ENCODE results near the gene SLC38A9. TPM values are rescaled to one million over a fixed set of nuclear protein-coding genes. Genes with fewer than 3 reads are reported as not detected.

Gene SLC38A9
- total and polyA plus RNA-seq, 2 of the 8 experiments (the other 6 are each of a cell fraction or from before 2014, with no cell fraction given), result 29.2 to 43.7 TPM

DNA sequence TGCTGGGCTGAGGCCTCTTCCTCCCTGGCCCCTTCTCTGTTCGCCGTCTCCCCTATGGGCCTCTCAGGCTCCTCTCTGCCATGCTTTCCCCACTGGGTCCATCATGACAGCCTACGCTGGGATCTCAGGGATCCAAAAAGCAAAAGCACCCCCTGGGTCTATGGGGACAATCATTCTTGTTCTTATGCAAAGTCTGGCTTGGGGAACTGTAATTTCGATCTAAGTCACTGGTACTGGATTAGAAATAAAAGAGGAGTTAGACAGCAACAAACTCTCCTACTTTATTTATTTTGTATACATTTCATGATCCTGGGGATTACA, 86.6 kb downstream of the SLC38A9 start:
- H3K27me3 ChIP-seq (replicated peaks in 1 of 4; ENCODE audit: control insufficient read depth in 3 of 4, extremely low read depth in 1 of 4, insufficient read depth in 3 of 4, low read length in 3 of 4), result no peaks in the 10 kb centered on the region
- H2AK5ac ChIP-seq (ENCODE audit: low read depth, low read length), result no peak overlapping the region
- H3K36me3 ChIP-seq (ENCODE audit: control insufficient read depth in 2 of 4, insufficient read depth in 4 of 4, low read length in 3 of 4), result no peaks in the 10 kb centered on the region
- POLR2A ChIA-PET (ENCODE audit: partially characterized antibody), result no interaction called here
- H3K9ac ChIP-seq (replicated peaks in 1 of 4; ENCODE audit: extremely low read depth in 1 of 4, low read depth in 3 of 4, low read length in 3 of 4), result no peak overlapping the region; a peak in 1 of 7 replicates
- H4K91ac ChIP-seq (replicated peaks; ENCODE audit: insufficient read length, low read length), result no peak overlapping the region
- peak overlapping the region; percentile 91 for H3K18ac ChIP-seq (ENCODE audit: extremely low read depth, low read length)
- H2AFZ ChIP-seq (ENCODE audit: low read length), result no peak overlapping the region
- H3K14ac ChIP-seq (ENCODE audit: insufficient read length), result no peak overlapping the region
- H3K4ac ChIP-seq (replicated peaks; ENCODE audit: insufficient read length, low read depth, low read length), result no peak overlapping the region
- peaks cover 4 to 22% (median 13%) of the 10 kb centered on the region in 4 experiments; a peak in 6 of 7 replicates for H3K4me1 ChIP-seq (replicated peaks in 1 of 4; ENCODE audit: control insufficient read depth in 3 of 4, insufficient read depth in 4 of 4, low read length in 3 of 4)
- FAIRE-seq (peak; percentile 70), DNase-seq (ENCODE audit: low read depth in 1 of 2, low spot score in 2 of 2) (no peak)
- H3K79me2 ChIP-seq (ENCODE audit: control insufficient read depth in 1 of 2, insufficient read depth in 2 of 2, low read length in 2 of 2), result no peaks in the 10 kb centered on the region
- peak overlapping the region; percentile 69 to 78 for H3K4me2 ChIP-seq (ENCODE audit: insufficient read depth in 1 of 2, low read depth in 2 of 2, low read length in 2 of 2)
- peak overlapping the region; percentile 10 for H2BK120ac ChIP-seq (replicated peaks; ENCODE audit: low read depth, low read length)
- peak overlapping the region; percentile 5 for H3K56ac ChIP-seq (replicated peaks; ENCODE audit: insufficient read length, low read depth, low read length)
- CTCF ChIA-PET (ENCODE audit: partially characterized antibody), result no interaction called here
- 16% methylated on average over 4 of the region's 4 CpGs; no CpG with 5 or more reads in 1 of the 2 experiments for WGBS, 2 experiments (ENCODE audit: extremely low coverage in 1 of 2, insufficient coverage in 1 of 2, insufficient read length in 1 of 2, insufficient replicate concordance in 2 of 2, low coverage in 1 of 2, low lambda C conversion rate in 2 of 2, missing lambda C conversion rate in 1 of 2)
- no peak overlapping the region for H3K23ac ChIP-seq (ENCODE audit: insufficient read length)
- no peaks in the 10 kb centered on the region for H4K20me1 ChIP-seq (replicated peaks in 1 of 2; ENCODE audit: control insufficient read depth in 1 of 2, insufficient read depth in 2 of 2, low read length in 2 of 2)
- peak overlapping the region; percentile 85 for H3K27ac ChIP-seq (ENCODE audit: low read depth, low read length)
- H2BK12ac ChIP-seq (ENCODE audit: low read depth, low read length), result peak overlapping the region; percentile 86; the same call in 1 of the 2 replicates
- H2BK15ac ChIP-seq (ENCODE audit: low read length), result no peak overlapping the region
- H4K8ac ChIP-seq (ENCODE audit: extremely low read depth, insufficient read depth, low read length), result no peak overlapping the region
- no peaks in the 10 kb centered on the region for H3K23me2 ChIP-seq (ENCODE audit: low read depth, low read length)
- H3K9me3 ChIP-seq (ENCODE audit: insufficient read depth in 2 of 2, low read depth in 1 of 2, low read length in 1 of 2), result no peaks in the 10 kb centered on the region
- H4K5ac ChIP-seq (ENCODE audit: insufficient read length, low read depth, low read length), result peak overlapping the region; percentile 42
- H3K79me1 ChIP-seq (ENCODE audit: low read depth, low read length), result no peaks in the 10 kb centered on the region
- peak overlapping the region; percentile 76; the same call in 1 of the 2 replicates for H2BK20ac ChIP-seq (ENCODE audit: low read length)
- H2BK5ac ChIP-seq (ENCODE audit: low read depth, low read length), result peak overlapping the region; percentile 95
- peak overlapping the region in 2 of 4 experiments; percentile 3 to 37; a peak in 4 of 8 replicates for H3K4me3 ChIP-seq (ENCODE audit: extremely low read depth in 1 of 4, insufficient read depth in 2 of 4, low read depth in 3 of 4, low read length in 4 of 4)
- TF ChIP-seq RAD21 (IDR thresholded peaks at IDR 0.05 in 1 of 2, conservative IDR thresholded peaks at IDR 0.05 in 1 of 2; ENCODE audit: low read depth in 2 of 2, low read length in 2 of 2), result 0 out of 4 replicates have a peak, but pooled peaks of 1 of the 2 experiments have one; percentile 1
- no peak for TF ChIP-seq TCF12 (IDR thresholded peaks at IDR 0.05; ENCODE audit: low read depth, low read length)
- peak; percentile 80; the same call in 1 of the 2 replicates for TF ChIP-seq YY1 (IDR thresholded peaks at IDR 0.05; ENCODE audit: low read depth, low read length)
- no peak for TF ChIP-seq CHD2 (IDR thresholded peaks at IDR 0.05; ENCODE audit: low read length)

All from H1 (cell line).